ENCODE results near the gene NPM1.

DNA sequence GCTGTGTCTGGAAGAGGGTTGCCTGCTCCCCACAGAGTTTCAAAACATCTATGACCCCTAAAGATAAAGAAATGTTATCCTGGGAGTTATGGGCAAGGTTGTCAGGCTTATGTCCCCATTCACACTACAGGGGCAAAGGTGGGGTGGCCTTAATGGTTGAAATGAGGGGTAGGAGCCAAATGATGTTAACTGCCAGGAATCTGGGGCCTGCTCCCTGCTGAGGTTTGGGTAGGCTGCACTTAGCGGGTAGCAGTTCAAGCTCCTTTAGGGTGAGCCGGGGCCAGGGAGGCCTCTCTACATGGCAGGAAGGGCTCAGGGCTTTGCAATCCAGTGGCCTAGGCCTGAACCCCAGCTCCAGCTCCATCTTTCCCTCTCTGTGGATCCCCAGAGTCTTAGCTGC lies 34.8 kb downstream of the NPM1 start:
- TF ChIP-seq EZH2 (IDR thresholded peaks at IDR 0.05; ENCODE audit: borderline replicate concordance, low read length), result no peak
- TF ChIP-seq CTCF (conservative IDR thresholded peaks at IDR 0.05 in 1 of 2, IDR thresholded peaks at IDR 0.05 in 1 of 2; ENCODE audit: extremely low read depth in 1 of 2, insufficient read depth in 1 of 2, low read depth in 1 of 2, low read length in 2 of 2), result no peak

Measured in mammary epithelial cell (primary cell).